Esophagus muscularis mucosa (tissue), 3 donors: ENCODE results near the gene METAP2.

Experiments
- POLR2A ChIP-seq: fragments of 450-650 bp; IDR thresholded peaks from one replicate; pipeline ENCODE4 v1.6.1; 2017; ENCODE audit warnings: antibody characterized with exemption, moderate library complexity, mild to moderate bottlenecking, low read depth
- TF ChIP-seq, protein P1 (sequence below), 3 experiments: fragments of 200-600 bp in 2 of 3; fragments of 450-650 bp in 1 of 3; sonication (generic) in 2 of 3; IDR thresholded peaks; one replicate each; pipeline ENCODE4 v1.5.1; 2017 to 2019; ENCODE audit warnings: antibody characterized with exemption in 3 of 3, mild to moderate bottlenecking in 2 of 3, moderate library complexity in 1 of 3

- TF ChIP-seq, protein P1, sequence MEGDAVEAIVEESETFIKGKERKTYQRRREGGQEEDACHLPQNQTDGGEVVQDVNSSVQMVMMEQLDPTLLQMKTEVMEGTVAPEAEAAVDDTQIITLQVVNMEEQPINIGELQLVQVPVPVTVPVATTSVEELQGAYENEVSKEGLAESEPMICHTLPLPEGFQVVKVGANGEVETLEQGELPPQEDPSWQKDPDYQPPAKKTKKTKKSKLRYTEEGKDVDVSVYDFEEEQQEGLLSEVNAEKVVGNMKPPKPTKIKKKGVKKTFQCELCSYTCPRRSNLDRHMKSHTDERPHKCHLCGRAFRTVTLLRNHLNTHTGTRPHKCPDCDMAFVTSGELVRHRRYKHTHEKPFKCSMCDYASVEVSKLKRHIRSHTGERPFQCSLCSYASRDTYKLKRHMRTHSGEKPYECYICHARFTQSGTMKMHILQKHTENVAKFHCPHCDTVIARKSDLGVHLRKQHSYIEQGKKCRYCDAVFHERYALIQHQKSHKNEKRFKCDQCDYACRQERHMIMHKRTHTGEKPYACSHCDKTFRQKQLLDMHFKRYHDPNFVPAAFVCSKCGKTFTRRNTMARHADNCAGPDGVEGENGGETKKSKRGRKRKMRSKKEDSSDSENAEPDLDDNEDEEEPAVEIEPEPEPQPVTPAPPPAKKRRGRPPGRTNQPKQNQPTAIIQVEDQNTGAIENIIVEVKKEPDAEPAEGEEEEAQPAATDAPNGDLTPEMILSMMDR (IDR thresholded peaks at IDR 0.05) = no peak
- no peak for TF ChIP-seq POLR2A
Observed at GRCh38 chr12:95445884-95446505, 28.0 kb upstream of the METAP2 start.
